ENCODE results near the gene FTHL17. TPM values are rescaled to one million over a fixed set of nuclear protein-coding genes. Genes with fewer than 3 reads are reported as not detected.
A peak's percentile ranks its signal among the peaks of the same experiment; 100 is the strongest.

FTHL17 gene
- total RNA-seq, 1 experiment from 2014 or later: not detected

DNA sequence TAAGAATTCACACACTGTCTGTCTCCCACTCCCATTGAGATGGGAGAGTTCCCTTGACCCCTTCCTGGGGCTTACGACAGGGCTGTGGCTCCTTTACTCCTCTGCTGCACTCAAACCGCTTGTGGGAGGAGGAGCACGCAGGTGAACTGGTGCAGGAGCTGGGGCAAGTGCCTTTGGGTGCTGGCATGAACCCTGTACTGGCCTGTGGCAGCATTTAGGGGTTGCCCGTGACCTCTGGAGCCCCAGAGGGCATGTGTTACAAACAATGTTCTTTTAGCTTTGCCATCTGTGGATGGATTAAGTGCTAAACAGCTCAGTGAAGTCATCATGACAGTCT, 21.8 kb upstream of the FTHL17 start:
- Mint-ChIP-seq H3K27ac (ENCODE audit: low read depth, unreplicated experiment) (no peak overlapping the region), H3K36me3 (ENCODE audit: insufficient read depth, unreplicated experiment) (no peaks in the 10 kb centered on the region), H3K4me3 (ENCODE audit: unreplicated experiment) (no peak overlapping the region), H3K27me3 (ENCODE audit: insufficient read depth, unreplicated experiment) (no peaks in the 10 kb centered on the region), H3K9me3 (ENCODE audit: unreplicated experiment) (no peaks in the 10 kb centered on the region), H3K4me1 (ENCODE audit: insufficient read depth, unreplicated experiment) (no peaks in the 10 kb centered on the region)
- no peak for DNase-seq (ENCODE audit: unreplicated experiment)
- intact Hi-C loops (cut with micrococcal nuclease): no loop called here
- no TSS peak for BruUV-seq (replicated peaks)
- ChIA-PET POLR2A (no interaction called here), CTCF (no interaction called here)
- TF ChIP-seq, protein P1, sequence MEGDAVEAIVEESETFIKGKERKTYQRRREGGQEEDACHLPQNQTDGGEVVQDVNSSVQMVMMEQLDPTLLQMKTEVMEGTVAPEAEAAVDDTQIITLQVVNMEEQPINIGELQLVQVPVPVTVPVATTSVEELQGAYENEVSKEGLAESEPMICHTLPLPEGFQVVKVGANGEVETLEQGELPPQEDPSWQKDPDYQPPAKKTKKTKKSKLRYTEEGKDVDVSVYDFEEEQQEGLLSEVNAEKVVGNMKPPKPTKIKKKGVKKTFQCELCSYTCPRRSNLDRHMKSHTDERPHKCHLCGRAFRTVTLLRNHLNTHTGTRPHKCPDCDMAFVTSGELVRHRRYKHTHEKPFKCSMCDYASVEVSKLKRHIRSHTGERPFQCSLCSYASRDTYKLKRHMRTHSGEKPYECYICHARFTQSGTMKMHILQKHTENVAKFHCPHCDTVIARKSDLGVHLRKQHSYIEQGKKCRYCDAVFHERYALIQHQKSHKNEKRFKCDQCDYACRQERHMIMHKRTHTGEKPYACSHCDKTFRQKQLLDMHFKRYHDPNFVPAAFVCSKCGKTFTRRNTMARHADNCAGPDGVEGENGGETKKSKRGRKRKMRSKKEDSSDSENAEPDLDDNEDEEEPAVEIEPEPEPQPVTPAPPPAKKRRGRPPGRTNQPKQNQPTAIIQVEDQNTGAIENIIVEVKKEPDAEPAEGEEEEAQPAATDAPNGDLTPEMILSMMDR (IDR thresholded peaks at IDR 0.05; ENCODE audit: unreplicated experiment): no peak

DNA sequence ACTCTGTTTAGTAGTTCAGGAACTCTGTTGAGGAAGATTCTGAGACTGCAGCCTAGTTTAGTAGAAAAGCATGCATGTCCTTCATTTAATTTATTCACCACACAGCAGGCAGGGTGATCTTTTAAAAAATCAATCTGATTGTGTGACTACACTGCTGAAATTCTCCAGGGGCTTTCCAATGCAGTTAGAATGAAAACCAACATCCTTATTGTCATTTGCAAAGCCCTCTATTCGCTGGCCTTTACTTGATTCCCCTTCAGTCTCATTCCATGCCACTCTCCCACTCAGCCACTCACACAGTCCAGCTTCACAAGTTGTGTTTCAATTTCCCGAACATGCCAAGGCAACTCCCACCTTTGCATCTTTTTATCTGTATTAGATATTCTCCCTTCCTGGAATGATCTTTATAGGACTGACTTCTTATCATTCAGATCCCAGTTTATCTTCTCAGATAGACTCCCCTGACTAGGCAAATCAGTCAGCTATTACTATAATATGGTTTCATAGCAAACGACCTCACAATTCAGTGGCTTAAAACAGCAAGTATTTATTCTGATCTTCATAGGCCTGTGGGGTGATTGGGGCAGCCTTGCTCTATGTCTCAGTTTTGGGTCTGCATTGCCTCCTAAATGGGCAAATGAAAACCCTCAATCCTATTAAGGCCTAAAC, 21.3 kb upstream of the FTHL17 start:
- TF ChIP-seq, protein P1 (IDR thresholded peaks at IDR 0.05; ENCODE audit: unreplicated experiment): no peak
- CTCF ChIA-PET: no interaction called here
- no TSS peak for BruUV-seq (replicated peaks)
- H3K4me1 Mint-ChIP-seq (ENCODE audit: insufficient read depth, unreplicated experiment): no peaks in the 10 kb centered on the region
- H3K4me3 Mint-ChIP-seq (ENCODE audit: unreplicated experiment): no peak overlapping the region
- H3K9me3 Mint-ChIP-seq (ENCODE audit: unreplicated experiment): no peaks in the 10 kb centered on the region
- no peak for DNase-seq (ENCODE audit: unreplicated experiment)
- no peaks in the 10 kb centered on the region for H3K36me3 Mint-ChIP-seq (ENCODE audit: insufficient read depth, unreplicated experiment)
- H3K27ac Mint-ChIP-seq (ENCODE audit: low read depth, unreplicated experiment): no peak overlapping the region
- POLR2A ChIA-PET: no interaction called here
- intact Hi-C loops (cut with micrococcal nuclease): no loop called here
- H3K27me3 Mint-ChIP-seq (ENCODE audit: insufficient read depth, unreplicated experiment): no peaks in the 10 kb centered on the region

DNA sequence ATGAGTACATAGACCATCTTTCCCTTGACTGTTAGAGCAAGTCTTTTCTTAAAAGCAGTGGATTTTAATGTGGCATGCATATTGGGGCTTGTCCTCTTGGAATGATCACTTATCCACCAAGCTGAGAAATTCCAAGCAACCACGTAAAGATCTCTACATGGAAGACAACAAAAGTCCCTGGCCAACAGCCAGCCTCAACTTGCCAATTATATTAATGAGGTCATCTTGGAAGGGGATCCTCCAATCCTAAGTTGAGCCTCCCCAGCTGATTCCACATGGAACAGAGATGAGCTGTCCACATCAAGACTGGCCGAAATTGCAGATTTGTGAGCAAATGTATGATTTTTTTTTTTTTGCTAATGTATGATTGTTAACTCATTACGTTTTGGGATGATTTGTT, 20.6 kb upstream of the FTHL17 start:
- DNase-seq (ENCODE audit: unreplicated experiment): peak; percentile 22
- no peaks in the 10 kb centered on the region for H3K9me3 Mint-ChIP-seq (ENCODE audit: unreplicated experiment)
- no peaks in the 10 kb centered on the region for H3K4me1 Mint-ChIP-seq (ENCODE audit: insufficient read depth, unreplicated experiment)
- no peak overlapping the region for H3K4me3 Mint-ChIP-seq (ENCODE audit: unreplicated experiment)
- TF ChIP-seq, protein P1 (IDR thresholded peaks at IDR 0.05; ENCODE audit: unreplicated experiment): no peak
- no TSS peak for BruUV-seq (replicated peaks)
- H3K36me3 Mint-ChIP-seq (ENCODE audit: insufficient read depth, unreplicated experiment): no peaks in the 10 kb centered on the region
- ChIA-PET POLR2A (no interaction called here), CTCF (interaction anchor here (0.7 to 1.3 kb wide), 2 partner anchors 22 to 54 kb away, joined by 3 to 9 read pairs; no protein-coding TSS in a partner anchor)
- no peak overlapping the region for H3K27ac Mint-ChIP-seq (ENCODE audit: low read depth, unreplicated experiment)
- H3K27me3 Mint-ChIP-seq (ENCODE audit: insufficient read depth, unreplicated experiment): no peaks in the 10 kb centered on the region
- intact Hi-C loops (cut with micrococcal nuclease): no loop called here

DNA sequence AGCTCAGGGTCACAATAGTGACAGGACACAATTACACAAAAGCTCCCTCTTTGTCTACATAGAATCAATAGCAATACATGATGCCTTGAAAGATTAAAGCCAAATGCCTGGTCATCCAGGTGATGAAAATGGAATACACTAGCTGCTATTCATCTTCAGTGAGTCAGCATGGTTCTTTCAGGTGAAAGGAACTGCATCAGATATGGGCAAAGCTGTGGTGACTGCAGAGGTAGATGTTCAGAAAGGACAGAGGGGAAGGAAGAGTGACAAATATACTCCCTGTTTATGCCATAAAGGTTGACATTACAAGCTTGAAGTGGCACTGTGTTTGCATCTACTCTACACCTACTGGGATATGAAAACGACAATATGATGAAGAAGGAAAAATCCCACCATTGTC, 20.0 kb upstream of the FTHL17 start:
- no peaks in the 10 kb centered on the region for H3K9me3 Mint-ChIP-seq (ENCODE audit: unreplicated experiment)
- H3K36me3 Mint-ChIP-seq (ENCODE audit: insufficient read depth, unreplicated experiment): no peaks in the 10 kb centered on the region
- no peaks in the 10 kb centered on the region for H3K27me3 Mint-ChIP-seq (ENCODE audit: insufficient read depth, unreplicated experiment)
- ChIA-PET POLR2A (no interaction called here), CTCF (interaction anchor here (1.3 kb wide), 1 partner anchor 54 kb away, joined by 9 read pairs; no protein-coding TSS in a partner anchor)
- no peak overlapping the region for H3K4me3 Mint-ChIP-seq (ENCODE audit: unreplicated experiment)
- no TSS peak for BruUV-seq (replicated peaks)
- TF ChIP-seq, protein P1 (IDR thresholded peaks at IDR 0.05; ENCODE audit: unreplicated experiment): no peak
- no peak for DNase-seq (ENCODE audit: unreplicated experiment)
- H3K4me1 Mint-ChIP-seq (ENCODE audit: insufficient read depth, unreplicated experiment): no peaks in the 10 kb centered on the region
- H3K27ac Mint-ChIP-seq (ENCODE audit: low read depth, unreplicated experiment): no peak overlapping the region
- intact Hi-C loops (cut with micrococcal nuclease): no loop called here

Data from MCF 10A (cell line).